GF-D8 (cell line): ENCODE results near the gene STK40.
A peak's percentile ranks its signal among the peaks of the same experiment; 100 is the strongest.

Source experiments
- DNase-seq: peaks from one replicate; lab custom pipeline; 2025; lab: John Stamatoyannopoulos, UW

The STK40 gene

DNA sequence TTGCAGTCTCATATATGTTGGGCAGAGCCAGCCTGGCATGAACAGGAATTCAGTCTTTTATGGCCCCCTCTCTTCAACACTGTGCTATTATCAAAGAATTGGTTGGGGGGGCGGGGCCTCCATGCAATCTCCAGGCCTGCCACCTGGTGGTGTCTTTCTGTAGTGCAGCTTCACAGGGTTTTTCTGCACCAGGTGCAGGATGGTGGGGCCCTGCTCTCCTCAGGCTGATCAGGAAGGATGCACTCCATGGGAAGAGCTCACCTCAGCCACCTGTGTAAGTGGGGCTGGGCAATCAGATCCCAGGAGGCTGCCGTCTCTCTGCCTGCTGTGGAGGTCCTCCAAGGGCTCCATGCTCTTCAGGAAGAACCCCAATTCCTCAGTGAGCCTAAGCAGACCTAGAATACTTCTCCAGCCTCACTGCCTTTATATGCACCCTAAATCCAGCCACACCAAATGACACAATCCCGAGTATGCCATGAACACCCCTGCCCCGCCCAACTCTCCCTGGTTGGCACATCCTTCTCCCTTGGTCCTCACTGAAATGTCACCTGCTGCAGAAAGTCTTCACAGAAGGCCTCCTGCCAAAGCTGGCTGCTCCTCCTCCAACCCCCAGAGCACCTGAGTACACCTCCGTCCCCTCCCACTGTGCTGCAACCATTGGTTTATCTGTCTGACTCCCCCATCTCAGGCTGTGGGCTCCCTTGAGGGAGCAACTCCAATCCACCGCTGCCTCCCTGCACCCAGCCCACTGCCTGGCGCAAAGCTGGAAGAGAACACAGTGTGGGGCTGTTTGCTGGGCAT is 16.5 kb downstream of the STK40 start:
- DNase-seq: peak; percentile 3

DNA sequence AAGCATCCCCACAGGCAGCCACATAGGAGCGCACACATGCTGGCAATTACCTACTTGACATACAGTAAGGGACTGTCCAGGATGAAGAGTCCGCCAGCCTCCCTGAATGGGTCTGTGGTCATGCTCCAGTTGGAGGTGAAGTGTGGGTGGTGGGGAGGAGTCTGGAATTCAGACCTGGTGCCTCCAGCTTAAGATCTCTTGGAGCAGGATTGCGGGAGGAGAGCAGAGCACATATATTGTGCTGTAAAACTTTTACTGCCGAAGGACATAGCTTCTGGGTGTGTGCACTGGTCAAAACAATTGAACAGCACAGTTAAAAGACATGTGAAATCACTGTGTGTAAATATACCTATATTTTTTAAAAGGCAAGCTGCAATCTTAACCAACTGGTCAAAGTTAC is 17.9 kb downstream of the STK40 start:
- no peak for DNase-seq

DNA sequence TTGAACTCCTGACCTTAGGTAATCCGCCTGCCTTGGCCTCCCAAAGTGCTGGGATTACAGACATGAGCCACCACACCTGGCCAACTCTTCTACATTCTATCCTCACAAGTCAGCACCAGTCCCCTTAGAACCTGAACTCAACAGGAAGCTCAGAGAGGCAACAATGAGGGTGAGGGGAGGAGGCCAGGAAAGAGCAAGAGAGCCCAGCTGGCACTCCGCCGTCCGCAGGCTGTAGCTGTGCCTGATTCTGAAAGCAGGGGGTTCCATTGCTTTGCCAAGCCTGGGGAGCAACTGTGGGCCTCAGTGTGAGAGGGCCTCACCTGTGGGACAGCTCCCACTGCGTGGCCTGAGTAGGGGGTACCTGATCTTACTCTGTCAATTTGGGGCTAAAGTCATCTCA is 18.7 kb downstream of the STK40 start:
- DNase-seq: no peak

DNA sequence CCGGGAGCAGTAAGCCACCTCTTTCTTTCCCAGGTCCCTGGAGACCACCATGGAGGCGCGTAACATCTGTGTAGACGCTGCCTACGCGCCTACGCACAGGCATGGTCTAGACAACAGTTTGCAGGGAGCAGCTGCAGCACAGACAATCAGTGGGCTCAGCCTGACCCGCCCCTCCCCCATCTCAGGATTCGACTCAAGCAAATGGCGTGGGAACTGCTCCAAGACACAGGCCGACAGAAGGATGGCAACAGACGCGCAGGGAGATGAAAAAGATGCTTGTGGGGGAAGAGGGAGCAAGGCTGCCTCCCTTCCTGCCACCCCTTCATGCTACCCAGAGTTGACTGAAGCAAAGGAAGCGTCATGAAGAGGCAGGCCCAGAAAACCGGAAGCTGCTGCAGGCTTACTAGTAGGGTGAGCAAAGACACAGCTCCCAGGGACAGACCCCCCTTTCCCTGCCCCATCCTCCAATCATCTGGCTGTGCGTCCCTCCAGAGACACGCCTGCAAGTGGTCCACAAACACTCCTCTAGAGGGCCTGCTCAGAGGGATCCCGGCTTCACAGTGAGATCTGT is 19.5 kb downstream of the STK40 start:
- DNase-seq: no peak

DNA sequence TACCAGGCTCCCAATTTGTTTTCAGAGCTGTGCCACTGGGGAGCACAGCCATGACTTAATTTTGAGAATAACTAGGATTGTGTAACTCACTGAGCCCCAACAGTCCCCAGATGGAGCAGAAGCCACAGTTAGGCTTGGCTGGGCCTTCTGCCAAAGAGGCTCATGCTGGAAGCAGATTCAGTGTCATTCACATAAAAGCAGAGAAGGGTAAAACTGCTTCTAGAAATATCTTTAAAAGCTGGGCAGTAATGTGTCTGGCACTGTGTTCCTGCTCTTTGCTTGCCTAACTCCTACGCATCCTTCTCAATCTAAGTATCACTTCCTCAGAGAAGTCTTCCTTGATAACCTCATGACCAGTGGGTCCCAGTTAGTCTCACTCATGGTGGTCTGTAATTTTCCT is 20.3 kb downstream of the STK40 start:
- DNase-seq: peak; percentile 21

DNA sequence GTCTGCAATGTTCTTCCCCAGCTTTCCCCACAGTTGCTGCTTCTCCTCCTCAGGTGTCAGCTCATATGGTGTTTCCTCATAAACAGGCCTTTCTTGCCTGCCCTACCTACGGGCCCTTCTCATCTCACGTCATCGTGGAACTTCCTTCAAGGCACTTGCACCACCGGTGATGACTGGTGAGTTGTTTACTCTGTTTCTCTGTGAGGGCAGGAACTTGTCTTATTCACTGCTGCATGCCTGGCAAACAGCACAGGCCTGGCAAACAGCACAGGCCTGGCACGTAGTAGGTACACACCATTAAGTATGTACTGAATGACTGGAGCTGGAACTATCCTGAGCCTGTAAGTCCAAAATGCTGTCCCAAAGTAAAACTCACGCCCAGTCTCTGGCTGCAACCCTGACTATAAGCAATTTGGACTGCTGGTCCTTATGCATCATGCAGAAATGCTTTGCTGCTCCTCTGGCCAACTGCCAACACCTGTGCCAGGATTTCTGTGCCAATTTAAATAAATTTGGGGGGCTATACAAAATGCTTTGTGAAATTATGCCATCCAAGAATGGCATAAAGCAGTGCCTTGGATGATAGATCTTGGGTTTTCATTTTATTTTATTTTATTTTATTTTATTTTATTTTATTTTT is 25.7 kb downstream of the STK40 start:
- DNase-seq: no peak

DNA sequence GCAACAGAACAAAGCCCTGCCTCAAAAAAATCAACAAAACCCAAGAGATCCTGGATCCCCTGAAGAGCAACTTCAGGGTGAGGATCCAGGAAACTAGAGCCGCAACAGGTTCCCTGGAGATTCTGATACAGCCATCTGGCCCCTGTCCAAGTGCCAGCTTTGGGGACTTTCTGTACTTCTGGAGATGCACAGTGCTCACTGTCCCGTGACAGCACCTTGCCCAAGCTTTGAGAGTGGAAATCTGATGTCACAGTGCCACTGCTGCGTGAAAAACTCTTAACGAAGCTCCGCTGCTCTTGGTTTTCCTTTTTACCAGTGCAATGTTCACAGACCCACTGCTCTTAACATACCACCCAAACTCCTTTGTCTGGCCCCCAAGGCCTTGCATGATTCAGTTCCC is 26.3 kb downstream of the STK40 start:
- no peak for DNase-seq

DNA sequence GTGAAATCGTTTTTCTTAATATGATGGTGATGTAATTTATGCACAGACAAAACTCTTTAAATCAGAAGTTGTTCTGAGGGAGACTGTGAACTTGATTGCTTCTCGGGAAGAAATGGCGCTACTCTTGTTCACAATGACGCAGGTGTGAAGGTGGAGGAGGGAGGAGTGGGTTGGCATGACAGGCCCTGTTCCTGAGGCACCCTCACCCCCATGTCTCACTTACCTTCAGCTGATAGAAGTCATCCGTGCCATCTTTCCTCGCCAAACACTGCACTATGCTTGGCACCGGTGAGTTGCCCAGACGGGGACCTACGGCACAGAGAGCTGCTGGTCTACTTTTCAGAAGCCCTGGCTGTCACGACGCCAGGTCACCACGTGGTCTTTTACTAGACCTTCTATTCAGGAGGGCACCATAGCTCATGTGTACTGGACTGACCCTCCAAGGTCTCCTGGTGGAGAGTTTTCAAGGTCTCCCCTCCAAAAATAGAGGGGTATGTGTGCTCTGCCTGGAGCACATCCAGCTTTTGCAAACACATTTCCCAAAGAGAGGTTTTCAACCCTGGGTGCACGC is 27.1 kb downstream of the STK40 start:
- no peak for DNase-seq

DNA sequence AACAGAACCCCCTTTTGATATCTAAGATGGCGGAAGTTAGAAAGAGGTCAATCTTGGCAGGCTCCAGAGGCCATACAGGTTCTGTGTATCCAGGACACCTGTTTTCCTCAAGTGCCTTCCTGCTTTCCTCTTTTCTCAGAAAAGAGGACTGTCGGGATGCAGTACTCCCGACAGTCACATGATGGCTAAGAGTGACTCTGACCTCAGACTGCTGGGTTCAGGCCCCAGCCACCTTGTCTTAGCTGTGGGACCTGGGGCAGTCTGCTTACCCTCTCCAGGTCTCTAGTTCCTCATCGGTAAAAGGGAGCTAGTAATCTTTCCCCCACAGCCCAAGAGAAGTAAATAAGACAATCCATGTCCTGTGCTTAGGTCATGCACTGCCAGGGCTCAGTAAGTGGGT is 29.9 kb downstream of the STK40 start:
- DNase-seq: no peak

DNA sequence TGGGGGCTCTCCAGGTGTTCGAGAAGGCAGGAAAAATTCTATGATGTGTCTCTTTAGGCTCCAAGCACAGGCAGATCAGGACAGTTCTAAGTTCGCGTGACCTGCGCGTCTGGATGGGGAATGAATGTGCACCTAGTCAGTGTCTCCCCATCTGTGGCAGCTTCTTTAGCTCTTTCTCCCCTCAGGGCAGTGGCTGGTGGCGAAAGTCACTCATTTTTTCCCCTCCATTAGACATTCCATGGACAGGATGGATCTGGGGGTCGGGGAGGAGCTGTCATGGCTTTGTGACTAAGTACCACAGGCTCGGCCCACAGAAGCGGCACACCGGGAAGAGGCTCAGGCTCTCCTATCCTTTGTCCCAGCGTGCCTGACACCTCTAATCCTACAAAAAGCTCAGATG is 31.2 kb downstream of the STK40 start:
- DNase-seq: no peak

DNA sequence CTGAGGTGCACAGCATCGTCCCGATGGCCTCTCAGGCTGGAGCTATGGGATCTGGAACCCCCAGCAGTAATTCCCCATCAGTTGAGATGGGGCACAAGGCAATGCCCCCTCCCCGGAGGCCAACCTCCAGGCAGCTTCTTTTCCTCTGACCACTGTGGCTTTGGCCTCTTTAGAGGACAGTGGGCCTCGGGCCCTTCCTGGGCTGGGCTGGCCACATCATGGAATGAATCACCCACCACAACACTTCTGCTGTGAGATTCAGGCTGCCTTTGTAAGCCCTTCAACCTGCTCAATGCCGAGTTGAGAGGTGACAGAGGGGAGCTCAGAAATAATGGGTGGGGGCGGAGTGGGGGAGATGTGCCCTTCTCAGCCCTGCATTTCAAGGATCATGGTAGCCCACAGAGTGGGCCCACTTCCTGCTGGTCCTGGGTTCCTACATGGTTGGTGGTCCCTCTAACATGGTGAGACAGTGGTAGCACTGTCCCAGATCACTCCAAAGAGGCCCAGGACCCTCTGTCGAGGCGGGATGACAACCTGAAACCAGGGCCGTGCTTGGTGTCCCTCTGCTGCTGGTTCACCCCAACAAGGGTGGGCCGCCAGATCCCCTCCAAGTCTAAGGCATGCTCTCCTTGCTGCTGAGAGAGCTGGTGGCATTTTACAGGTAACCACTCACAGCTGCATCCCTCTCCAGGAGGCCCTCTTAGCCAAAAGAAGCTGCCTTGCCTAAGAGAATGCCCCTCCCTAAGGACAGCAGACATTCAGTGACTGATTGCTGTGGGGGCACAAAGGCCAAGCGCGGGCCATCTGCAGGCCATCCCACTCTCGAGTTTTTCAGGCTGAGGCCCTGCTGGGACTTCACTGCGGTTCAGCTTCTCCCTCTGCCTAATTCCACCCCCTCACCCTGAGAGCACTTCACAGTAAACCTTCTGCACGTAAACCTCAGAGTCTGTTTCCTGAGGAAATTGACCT is 32.5 kb downstream of the STK40 start:
- DNase-seq: no peak

DNA sequence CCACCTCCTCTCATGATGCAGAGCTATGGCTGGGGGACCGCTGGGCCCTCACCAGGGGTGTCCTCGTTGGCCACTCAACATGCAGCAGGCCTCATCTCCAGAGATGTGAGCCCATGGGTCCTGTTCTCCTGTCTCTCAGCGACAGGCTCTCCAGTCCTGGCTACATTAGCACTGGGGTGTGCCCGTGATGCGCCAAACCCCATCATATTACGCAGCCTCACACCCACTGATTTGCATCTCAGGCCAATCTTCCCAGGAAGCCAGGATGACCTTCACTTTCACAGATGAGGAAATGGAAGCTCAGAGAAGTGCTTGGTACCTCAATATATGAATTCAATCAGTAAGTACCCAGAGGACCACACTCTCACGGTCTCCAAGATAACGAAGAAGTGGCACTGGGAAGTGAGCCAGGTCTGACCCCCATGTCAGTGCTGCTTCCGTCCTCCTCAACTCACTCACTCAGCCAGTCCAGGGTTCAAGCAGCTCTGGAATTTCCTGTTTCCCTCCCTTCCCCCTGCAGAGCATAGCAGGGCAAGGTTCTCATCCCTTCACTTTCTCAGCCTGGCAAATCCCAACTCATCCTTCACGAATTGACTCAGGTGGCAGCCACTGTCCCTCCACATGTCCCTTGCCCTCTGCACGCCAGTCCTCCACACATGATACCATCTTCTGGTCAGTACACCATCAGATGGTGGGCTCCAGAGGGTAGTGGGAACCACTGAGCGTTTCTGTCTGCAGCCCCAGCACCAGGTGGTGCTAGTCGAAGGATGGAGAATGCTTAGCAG is 33.4 kb downstream of the STK40 start:
- DNase-seq: no peak

DNA sequence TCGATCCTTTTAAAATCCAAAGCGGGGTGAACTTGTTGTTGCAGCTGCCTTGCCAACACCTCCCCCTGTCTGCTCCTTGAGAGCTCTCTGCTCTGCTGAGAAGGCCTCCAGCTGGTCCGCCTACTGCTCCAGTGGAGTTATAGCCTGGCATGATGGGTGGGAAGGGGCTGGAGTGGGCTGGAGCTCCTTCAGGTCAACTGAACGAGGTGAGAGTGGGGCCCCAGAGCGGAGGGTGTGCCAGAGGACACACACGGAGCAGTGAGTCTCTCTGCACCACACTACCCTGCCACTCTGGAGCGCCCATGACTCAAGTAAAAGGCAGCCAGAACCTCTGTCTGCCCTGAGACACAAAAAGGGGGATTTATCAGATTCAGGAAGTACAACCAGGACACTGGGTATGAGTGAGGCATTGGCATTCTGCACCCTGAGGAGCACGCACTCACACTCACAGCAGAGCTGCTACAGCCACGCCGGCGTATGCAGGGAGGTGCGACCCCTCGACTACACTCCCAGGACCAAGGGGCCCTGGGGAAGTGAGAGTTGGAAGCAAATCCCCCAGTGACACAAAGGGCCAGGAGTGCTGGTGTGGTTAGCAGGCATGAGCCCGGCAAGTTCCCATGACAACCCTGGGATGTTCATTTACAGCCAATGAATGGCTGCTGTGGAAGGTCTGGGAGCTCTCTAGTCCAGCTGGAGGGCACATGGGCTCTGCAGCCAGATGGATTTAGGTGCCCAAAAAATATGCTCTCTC is 34.3 kb downstream of the STK40 start:
- no peak for DNase-seq

DNA sequence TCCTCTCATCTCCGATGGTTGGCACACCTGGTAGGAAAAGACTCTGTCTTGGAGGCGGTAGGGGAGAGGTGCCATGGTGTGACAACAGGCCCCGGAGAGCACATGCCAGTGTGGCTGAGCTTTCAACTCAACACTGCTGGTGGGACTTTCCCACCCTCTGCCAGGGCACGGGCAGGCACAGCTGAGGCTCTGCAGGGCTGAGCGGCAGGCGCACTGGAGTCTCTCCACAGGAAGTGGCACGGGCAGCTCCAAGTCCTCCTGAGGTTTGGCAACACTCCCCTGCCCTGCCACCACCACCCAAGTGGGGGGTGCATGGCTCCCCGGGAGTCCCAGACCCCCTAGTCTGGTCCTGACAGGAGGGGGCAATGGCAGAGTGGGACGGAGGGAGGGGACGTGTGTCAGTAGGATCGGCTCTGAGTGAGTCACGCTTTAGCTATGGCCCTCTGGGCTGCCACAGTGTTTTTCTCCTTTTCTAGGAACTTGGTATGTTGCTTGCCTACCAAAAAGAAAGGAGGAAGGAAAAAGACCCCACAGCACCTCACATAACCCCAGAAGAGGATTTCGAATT is 35.0 kb downstream of the STK40 start:
- peak; percentile 33 for DNase-seq

DNA sequence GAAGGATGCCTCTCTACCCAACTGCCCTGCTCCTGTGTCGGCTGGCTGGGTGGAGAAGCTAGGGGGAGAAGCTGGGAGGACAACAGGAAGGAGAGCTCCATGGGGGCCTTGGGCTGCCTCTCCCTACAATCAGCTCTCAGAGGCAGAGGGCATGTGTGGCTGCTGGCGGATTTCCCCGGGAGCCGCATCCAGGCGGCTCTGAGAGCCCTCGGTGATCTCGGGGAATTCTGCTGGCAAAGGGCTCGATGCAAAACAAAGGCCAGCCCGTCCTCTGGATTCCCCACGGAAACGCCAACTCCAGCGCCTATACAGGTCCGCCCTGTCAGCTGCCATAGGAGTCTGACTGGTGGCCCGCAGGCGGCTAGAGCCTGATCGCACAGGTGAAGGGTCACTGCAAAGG is 35.9 kb downstream of the STK40 start:
- no peak for DNase-seq

DNA sequence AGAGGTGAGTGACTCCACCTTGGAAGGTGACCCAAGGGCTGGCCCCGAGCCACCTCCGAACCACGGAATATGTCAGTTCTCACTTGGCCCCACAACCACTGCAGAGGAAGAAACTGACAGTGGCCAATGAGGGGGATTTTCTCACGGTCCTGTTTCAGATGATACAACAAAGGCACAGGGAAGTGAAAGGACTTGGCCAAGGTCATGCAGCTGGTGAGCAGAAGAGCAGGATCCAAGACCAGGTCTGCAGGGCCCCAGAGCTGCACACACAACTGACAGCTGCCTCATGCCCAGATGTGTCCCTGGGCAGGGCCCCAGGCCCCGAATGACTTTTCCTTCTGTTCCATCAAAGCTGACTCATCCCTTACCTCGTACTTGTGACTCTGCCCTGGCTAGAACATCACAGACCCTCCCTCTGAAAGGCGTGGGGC is 36.5 kb downstream of the STK40 start:
- DNase-seq: no peak

DNA sequence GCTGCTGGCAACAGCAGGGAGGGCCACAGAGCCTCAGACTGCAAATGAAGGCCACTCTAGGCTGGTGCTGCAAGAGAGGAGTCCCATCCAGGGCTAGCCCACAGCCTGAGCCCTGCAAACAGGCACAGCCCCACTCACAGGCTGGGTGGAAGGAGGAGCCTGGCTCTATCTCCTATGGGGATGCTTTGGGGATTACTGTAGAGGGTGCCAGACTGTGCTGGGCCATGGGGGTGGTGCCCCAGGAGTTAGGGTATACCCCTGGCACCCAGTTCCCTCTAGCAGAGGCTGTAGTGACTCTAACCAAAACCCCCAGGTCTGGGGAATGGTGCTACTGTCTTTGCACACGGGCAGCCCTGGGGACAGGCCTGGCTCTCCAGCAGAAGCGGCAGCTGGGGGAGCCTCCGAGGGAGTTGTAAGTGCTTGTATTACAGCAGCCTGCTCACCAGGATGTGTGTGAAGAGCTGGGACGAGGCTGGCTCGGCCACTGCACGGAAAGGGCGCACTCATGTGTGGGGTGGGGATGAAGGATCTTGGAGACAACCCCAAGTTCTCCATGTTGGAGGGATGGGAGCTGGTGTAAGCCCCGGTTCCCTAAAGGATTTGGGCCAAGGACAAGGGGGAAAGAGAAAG is 38.9 kb downstream of the STK40 start:
- no peak for DNase-seq

DNA sequence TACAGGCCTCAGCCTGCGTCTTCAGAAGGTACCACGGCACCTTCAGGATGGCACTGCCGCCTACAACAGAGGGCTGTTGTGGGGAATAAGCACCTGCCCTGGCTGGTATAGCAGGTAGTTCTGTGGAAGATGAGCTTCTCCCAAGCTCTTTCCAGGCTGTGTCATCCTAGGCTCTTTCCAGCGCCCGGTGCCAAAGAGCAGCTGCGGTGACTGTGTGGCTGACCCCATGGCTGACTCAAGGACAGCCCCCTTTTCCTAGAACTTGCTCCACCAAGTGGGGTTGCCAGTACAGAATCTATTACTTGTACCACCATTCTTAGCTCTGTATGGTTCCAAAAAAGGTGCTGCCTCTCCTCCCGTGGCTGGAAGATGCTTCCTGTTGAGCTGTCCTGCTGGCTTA is 40.4 kb downstream of the STK40 start:
- DNase-seq: no peak

DNA sequence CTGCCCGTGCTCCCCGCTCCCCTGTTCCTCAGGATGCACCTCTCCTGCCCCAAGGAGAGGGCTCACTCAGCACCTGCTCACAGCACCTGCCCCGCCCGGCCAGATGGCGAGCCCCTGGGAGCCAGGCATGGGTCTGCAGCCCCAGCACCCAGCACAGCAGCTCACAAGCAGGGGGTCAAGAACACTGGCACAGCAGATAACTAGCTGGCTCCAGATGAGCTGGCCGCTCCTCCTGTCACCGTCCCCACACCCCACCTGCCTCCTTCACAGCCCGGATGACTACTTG is 41.4 kb downstream of the STK40 start:
- no peak for DNase-seq
